Measurements from ENCODE around the gene CACNG3.

The CACNG3 gene

DNA sequence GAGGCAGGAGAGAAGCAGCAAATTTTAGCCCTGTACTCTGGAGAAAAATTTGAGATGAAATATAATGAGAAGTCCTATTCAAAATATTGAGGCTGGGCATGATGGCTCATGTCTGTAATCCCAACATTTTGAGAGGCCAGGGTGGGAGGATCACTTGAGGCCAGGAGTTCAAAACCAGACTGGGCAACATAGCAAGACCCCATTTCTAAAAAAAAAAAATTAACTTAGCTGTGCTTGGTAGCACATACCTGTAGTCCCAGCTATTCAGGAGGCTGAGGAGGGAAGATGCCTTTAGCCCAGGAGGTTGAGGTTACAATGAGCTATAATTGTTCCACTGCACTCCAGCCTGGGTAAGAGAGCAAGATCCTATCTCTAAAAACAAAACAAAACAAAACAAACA lies 103.4 kb downstream of the CACNG3 start:
- Mint-ChIP-seq H3K36me3 (ENCODE audit: low read depth) (no peaks in the 10 kb centered on the region), H3K4me1 (no peaks in the 10 kb centered on the region), H3K4me3 (no peak overlapping the region), H3K27me3 (ENCODE audit: low read depth) (peaks cover 21% of the 10 kb centered on the region), H3K27ac (no peak overlapping the region), H3K9me3 (no peaks in the 10 kb centered on the region)
- TF ChIP-seq, protein P1, sequence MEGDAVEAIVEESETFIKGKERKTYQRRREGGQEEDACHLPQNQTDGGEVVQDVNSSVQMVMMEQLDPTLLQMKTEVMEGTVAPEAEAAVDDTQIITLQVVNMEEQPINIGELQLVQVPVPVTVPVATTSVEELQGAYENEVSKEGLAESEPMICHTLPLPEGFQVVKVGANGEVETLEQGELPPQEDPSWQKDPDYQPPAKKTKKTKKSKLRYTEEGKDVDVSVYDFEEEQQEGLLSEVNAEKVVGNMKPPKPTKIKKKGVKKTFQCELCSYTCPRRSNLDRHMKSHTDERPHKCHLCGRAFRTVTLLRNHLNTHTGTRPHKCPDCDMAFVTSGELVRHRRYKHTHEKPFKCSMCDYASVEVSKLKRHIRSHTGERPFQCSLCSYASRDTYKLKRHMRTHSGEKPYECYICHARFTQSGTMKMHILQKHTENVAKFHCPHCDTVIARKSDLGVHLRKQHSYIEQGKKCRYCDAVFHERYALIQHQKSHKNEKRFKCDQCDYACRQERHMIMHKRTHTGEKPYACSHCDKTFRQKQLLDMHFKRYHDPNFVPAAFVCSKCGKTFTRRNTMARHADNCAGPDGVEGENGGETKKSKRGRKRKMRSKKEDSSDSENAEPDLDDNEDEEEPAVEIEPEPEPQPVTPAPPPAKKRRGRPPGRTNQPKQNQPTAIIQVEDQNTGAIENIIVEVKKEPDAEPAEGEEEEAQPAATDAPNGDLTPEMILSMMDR (IDR thresholded peaks at IDR 0.05; ENCODE audit: unreplicated experiment in 3 of 3): no peak

DNA sequence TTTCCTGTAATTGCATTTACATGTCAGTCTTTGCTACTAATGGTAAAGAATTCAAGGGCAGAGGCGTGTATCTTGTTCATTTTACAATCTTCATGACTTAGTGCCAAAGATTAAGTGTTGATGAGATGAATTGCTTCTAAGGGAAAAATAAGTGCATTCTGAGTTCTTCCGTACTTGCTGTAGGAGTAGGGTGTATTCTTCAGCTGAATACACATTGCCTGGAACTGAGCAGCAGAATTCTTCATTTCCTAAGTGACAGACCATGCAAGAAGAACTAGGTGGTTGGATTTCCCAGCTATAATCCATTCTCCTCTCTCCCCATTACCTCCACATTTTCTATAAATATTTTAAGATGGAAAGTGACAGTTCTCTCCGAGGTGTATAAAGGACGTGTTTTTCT lies 104.8 kb downstream of the CACNG3 start:
- no peak overlapping the region for H3K27ac Mint-ChIP-seq
- H3K9me3 Mint-ChIP-seq: no peaks in the 10 kb centered on the region
- no peaks in the 10 kb centered on the region for H3K36me3 Mint-ChIP-seq (ENCODE audit: low read depth)
- H3K4me3 Mint-ChIP-seq: no peak overlapping the region
- TF ChIP-seq, protein P1 (IDR thresholded peaks at IDR 0.05; ENCODE audit: unreplicated experiment in 3 of 3): no peak
- peaks cover 21% of the 10 kb centered on the region for H3K27me3 Mint-ChIP-seq (ENCODE audit: low read depth)
- no peaks in the 10 kb centered on the region for H3K4me1 Mint-ChIP-seq

DNA sequence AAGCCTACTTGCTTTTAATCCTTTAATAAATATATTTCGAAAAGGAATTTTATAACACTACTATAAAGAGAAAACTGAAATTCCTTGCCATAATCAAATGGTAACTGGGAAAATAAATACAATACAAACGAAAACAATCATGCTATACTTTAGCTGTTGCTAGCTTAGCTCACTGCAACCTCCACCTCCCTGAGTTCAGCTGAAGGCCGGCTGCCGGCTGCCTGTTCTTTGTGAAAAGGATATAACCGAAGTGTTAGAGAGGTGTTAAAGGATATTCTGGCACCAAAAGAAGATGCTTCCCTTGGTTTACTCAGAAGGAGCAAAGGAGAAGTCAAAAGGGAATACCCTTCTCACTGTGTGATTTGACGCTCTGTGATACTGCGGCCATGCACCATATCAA lies 108.5 kb downstream of the CACNG3 start:
- TF ChIP-seq, protein P1 (IDR thresholded peaks at IDR 0.05; ENCODE audit: unreplicated experiment in 3 of 3): no peak
- Mint-ChIP-seq H3K27me3 (ENCODE audit: low read depth) (peaks cover 17% of the 10 kb centered on the region), H3K36me3 (ENCODE audit: low read depth) (no peaks in the 10 kb centered on the region), H3K4me3 (no peak overlapping the region), H3K27ac (no peak overlapping the region), H3K4me1 (no peaks in the 10 kb centered on the region), H3K9me3 (no peaks in the 10 kb centered on the region)

DNA sequence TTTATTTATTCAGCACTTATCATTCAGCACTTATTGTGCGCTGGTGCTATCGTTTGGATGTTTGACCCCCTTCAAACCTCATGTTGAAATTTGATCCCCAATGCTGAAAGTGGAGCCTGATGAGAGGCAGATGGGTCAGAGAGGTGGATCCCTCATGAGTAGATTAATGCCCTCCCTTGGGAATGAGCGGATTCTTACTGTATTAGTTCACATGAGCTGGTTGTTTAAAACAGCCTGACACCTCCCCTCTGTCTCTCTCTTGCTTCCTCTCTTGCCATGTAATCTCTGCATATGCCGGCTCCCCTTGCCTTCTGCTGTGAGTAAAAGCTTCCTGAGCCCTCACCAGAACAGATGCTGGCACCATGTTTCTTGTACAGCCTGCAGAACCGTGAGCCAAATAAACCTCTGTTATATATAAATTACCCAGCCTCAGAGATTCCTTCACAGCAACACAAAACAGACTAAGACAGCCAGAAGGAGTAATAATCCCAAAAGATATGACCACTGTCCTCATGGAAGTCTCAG lies 111.1 kb downstream of the CACNG3 start:
- Mint-ChIP-seq H3K4me1 (no peaks in the 10 kb centered on the region), H3K27ac (no peak overlapping the region), H3K36me3 (ENCODE audit: low read depth) (no peaks in the 10 kb centered on the region), H3K4me3 (no peak overlapping the region), H3K27me3 (ENCODE audit: low read depth) (peaks cover under 1% of the 10 kb centered on the region), H3K9me3 (peaks cover 3% of the 10 kb centered on the region)
- TF ChIP-seq, protein P1 (IDR thresholded peaks at IDR 0.05; ENCODE audit: unreplicated experiment in 3 of 3): no peak

DNA sequence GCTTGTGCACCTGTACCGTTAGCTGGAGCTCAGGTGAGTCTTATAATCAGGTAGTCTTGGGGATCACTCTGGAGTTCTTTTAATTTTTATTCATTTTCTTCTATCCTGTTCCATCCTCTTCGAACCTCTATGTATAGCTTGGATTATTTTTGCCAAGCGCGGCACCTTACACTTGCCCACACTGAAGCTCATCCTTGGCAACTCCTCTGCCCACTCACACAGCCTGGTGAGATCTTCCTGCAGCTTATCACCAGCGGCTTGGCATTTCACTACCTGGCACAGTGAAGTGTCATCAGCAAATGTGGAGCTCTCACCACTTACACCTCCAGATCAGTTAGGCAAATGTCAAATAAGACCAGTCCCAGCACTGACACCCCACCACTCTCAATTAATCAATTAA lies 116.7 kb downstream of the CACNG3 start:
- H3K27me3 Mint-ChIP-seq (ENCODE audit: low read depth): no peaks in the 10 kb centered on the region
- H3K4me1 Mint-ChIP-seq: no peaks in the 10 kb centered on the region
- H3K4me3 Mint-ChIP-seq: no peak overlapping the region
- TF ChIP-seq, protein P1 (IDR thresholded peaks at IDR 0.05; ENCODE audit: unreplicated experiment in 3 of 3): no peak
- H3K27ac Mint-ChIP-seq: no peak overlapping the region
- no peaks in the 10 kb centered on the region for H3K36me3 Mint-ChIP-seq (ENCODE audit: low read depth)
- peaks cover 9% of the 10 kb centered on the region for H3K9me3 Mint-ChIP-seq

DNA sequence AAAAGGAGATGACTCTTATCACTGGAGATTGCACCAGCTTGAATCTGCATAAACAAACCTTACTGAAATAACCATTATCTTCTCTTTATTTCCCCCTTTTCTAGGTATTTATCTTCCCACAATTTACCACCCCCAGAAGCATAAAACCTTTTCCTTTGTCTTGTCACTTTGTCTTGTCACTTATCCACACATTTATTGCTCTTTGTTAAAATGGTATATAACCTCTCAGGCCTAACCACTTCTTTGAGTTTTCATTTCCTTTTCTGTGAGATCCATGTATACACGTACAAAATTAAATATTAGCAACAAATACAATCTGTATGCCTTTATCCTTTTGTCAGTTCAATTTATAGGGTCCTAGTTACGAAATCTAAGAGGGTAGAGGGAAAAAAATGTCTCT lies 122.9 kb downstream of the CACNG3 start:
- peaks cover 13% of the 10 kb centered on the region for H3K4me1 Mint-ChIP-seq
- H3K4me3 Mint-ChIP-seq: no peak overlapping the region
- H3K27ac Mint-ChIP-seq: no peak overlapping the region
- peaks cover 38% of the 10 kb centered on the region for H3K9me3 Mint-ChIP-seq
- peaks cover 8% of the 10 kb centered on the region for H3K36me3 Mint-ChIP-seq (ENCODE audit: low read depth)
- TF ChIP-seq, protein P1 (IDR thresholded peaks at IDR 0.05; ENCODE audit: unreplicated experiment in 3 of 3): no peak
- no peaks in the 10 kb centered on the region for H3K27me3 Mint-ChIP-seq (ENCODE audit: low read depth)

Data from nephron (organoid).